ENCODE results near the gene CEP128. TPM values are rescaled to one million over a fixed set of nuclear protein-coding genes. Genes with fewer than 3 reads are reported as not detected.

CEP128 gene
- polyA plus RNA-seq, 4 donors, result 4.7 to 6.6 (median 6.5) TPM

Other genes with a start within 250 kb of the CEP128 start
- gene TSHR, start 13.9 kb upstream of the CEP128 start, polyA plus RNA-seq (ENCODE audit: insufficient read length in 4 of 4), result under 1 TPM in 3 of 4 donors, not detected in 1; 0.14 to 0.23 (median 0.22) TPM

Measured in left renal pelvis (tissue), 4 donors.